H9 (cell line): ENCODE results near the gene MMD2. TPM values are rescaled to one million over a fixed set of nuclear protein-coding genes. Genes with fewer than 3 reads are reported as not detected.

ENCODE experiments used
- DNase-seq: peaks from one replicate; pipeline ENCODE4 v3.0.0-alpha.2; 2017
- H2AFZ ChIP-seq: one replicate; pipeline ENCODE4 v1.6.1; 2013; ENCODE audit warnings: mild to moderate bottlenecking, low read length, control low read depth, moderate library complexity
- H2AK5ac ChIP-seq: 2 replicates; pipeline ENCODE4 v1.6.1; 2013; ENCODE audit warnings: low read length, control low read depth, mixed read lengths; ENCODE audit not compliant: insufficient read length
- H2BK120ac ChIP-seq: one replicate; pipeline ENCODE4 v1.6.1; 2013; ENCODE audit warnings: low read depth, mild to moderate bottlenecking, low read length, control low read depth, inconsistent platforms; ENCODE audit not compliant: poor library complexity, severe bottlenecking
- H2BK12ac ChIP-seq: 2 replicates; pipeline ENCODE4 v1.6.1; 2013; ENCODE audit warnings: low read length, control low read depth, mixed read lengths, low read depth; ENCODE audit not compliant: insufficient read length
- H2BK15ac ChIP-seq: 2 replicates; pipeline ENCODE4 v1.6.1; 2013; ENCODE audit warnings: low read depth, low read length, control low read depth
- H2BK20ac ChIP-seq: one replicate; pipeline ENCODE4 v1.6.1; 2013; ENCODE audit warnings: low read depth, mild to moderate bottlenecking, low read length, control low read depth, inconsistent platforms; ENCODE audit not compliant: poor library complexity, severe bottlenecking
- H2BK5ac ChIP-seq: 2 replicates; pipeline ENCODE4 v1.6.1; 2013; ENCODE audit warnings: low read length, control low read depth, mixed read lengths; ENCODE audit not compliant: insufficient read length
- H3K14ac ChIP-seq: 2 replicates; pipeline ENCODE4 v1.6.1; 2013; ENCODE audit warnings: low read length, control low read depth; ENCODE audit not compliant: insufficient read depth
- H3K18ac ChIP-seq: 2 replicates; pipeline ENCODE4 v1.6.1; 2013; ENCODE audit warnings: low read depth, mild to moderate bottlenecking, mixed read lengths, low read length, control low read depth; ENCODE audit not compliant: insufficient read length
- H3K23ac ChIP-seq: 2 replicates; pipeline ENCODE4 v1.6.1; 2013; ENCODE audit warnings: low read length, control low read depth, mixed read lengths, low read depth; ENCODE audit not compliant: insufficient read length
- H3K23me2 ChIP-seq: 2 replicates; pipeline ENCODE4 v1.6.1; 2013; ENCODE audit warnings: low read depth, mild to moderate bottlenecking, mixed read lengths, low read length, control low read depth; ENCODE audit not compliant: insufficient read length, poor library complexity, severe bottlenecking
- H3K27ac ChIP-seq: 2 replicates; pipeline ENCODE4 v1.5.1; 2013; ENCODE audit warnings: low read length, control low read depth, mixed read lengths, low read depth; ENCODE audit not compliant: insufficient read length
- H3K27me3 ChIP-seq: 2 replicates; pipeline ENCODE4 v1.6.1; 2013; ENCODE audit warnings: low read length, control low read depth, inconsistent platforms; ENCODE audit not compliant: insufficient read depth
- H3K4ac ChIP-seq: 2 replicates; pipeline ENCODE4 v1.6.1; 2013; ENCODE audit warnings: low read depth, mild to moderate bottlenecking, control low read depth, inconsistent platforms, low read length, moderate library complexity
- H3K4me1 ChIP-seq: 2 replicates; pipeline ENCODE4 v1.6.1; 2013; ENCODE audit warnings: low read length, control low read depth, inconsistent platforms; ENCODE audit not compliant: insufficient read depth
- H3K4me2 ChIP-seq: 2 replicates; pipeline ENCODE4 v1.6.1; 2013; ENCODE audit warnings: low read length, control low read depth, mixed read lengths; ENCODE audit not compliant: insufficient read length, insufficient read depth
- H3K56ac ChIP-seq: 2 replicates; pipeline ENCODE4 v1.6.1; 2013; ENCODE audit warnings: low read depth, mild to moderate bottlenecking, mixed read lengths, low read length, control low read depth; ENCODE audit not compliant: insufficient read length
- H3K79me1 ChIP-seq: 2 replicates; pipeline ENCODE4 v1.6.1; 2013; ENCODE audit warnings: low read depth, mild to moderate bottlenecking, moderate library complexity, low read length, control low read depth, inconsistent platforms; ENCODE audit not compliant: insufficient read depth, poor library complexity, severe bottlenecking
- H3K79me2 ChIP-seq: 2 replicates; pipeline ENCODE4 v1.6.1; 2013; ENCODE audit warnings: low read length, control low read depth, inconsistent platforms; ENCODE audit not compliant: insufficient read depth
- H3K9ac ChIP-seq: 2 replicates; pipeline ENCODE4 v1.6.1; 2013; ENCODE audit warnings: low read length, control low read depth, mixed read lengths; ENCODE audit not compliant: insufficient read length; ENCODE audit errors: extremely low read depth
- H3K9me3 ChIP-seq: one replicate; pipeline ENCODE4 v1.6.1; 2013; ENCODE audit warnings: low read depth, low read length, inconsistent platforms; ENCODE audit not compliant: control insufficient read depth
- H3T11ph ChIP-seq: one replicate; pipeline ENCODE4 v1.6.1; 2013; ENCODE audit warnings: mild to moderate bottlenecking, low read length, control low read depth, inconsistent platforms
- H4K20me1 ChIP-seq: one replicate; pipeline ENCODE4 v1.6.1; 2013; ENCODE audit not compliant: control insufficient read depth, insufficient read length, insufficient read depth
- H4K5ac ChIP-seq: 2 replicates; pipeline ENCODE4 v1.6.1; 2013; ENCODE audit warnings: low read depth, mild to moderate bottlenecking, mixed read lengths, low read length, control low read depth; ENCODE audit not compliant: insufficient read length
- H4K8ac ChIP-seq: replicated peaks from 2 replicates; pipeline ENCODE4 v1.6.1; 2013; ENCODE audit warnings: low read length, control low read depth, mixed read lengths, low read depth; ENCODE audit not compliant: insufficient read length
- H4K91ac ChIP-seq: 2 replicates; pipeline ENCODE4 v1.6.1; 2013; ENCODE audit warnings: low read depth, mild to moderate bottlenecking, moderate library complexity, mixed read lengths, low read length, control low read depth; ENCODE audit not compliant: insufficient read length
- H3K27ac Mint-ChIP-seq, 3 experiments: 2 replicates in 2 of 3; 3 replicates in 1 of 3; pipeline ENCODE4 v1.8.0; 2020 to 2021; ENCODE audit warnings: mixed read lengths in 3 of 3, mild to moderate bottlenecking in 1 of 3, moderate library complexity in 1 of 3
- H3K27me3 Mint-ChIP-seq: 2 replicates; pipeline ENCODE4 v1.8.0; 2021; ENCODE audit warnings: low read depth, mild to moderate bottlenecking, moderate library complexity, mixed read lengths
- H3K36me3 Mint-ChIP-seq, 3 experiments: 2 replicates in 2 of 3; 3 replicates in 1 of 3; pipeline ENCODE4 v1.8.0; 2020 to 2021; ENCODE audit warnings: low read depth in 3 of 3, mixed read lengths in 3 of 3; ENCODE audit not compliant: insufficient read depth in 1 of 3
- H3K4me1 Mint-ChIP-seq, 2 experiments: 2 replicates each; pipeline ENCODE4 v1.8.0; 2020; ENCODE audit warnings: mixed read lengths in 2 of 2
- H3K4me3 Mint-ChIP-seq, 2 experiments: 2 replicates in 1 of 2; 3 replicates in 1 of 2; pipeline ENCODE4 v1.8.0; 2020 to 2021; ENCODE audit warnings: mild to moderate bottlenecking in 2 of 2, mixed read lengths in 2 of 2, moderate library complexity in 1 of 2
- H3K9me3 Mint-ChIP-seq, 2 experiments: 2 replicates in 1 of 2; 3 replicates in 1 of 2; pipeline ENCODE4 v1.8.0; 2020; ENCODE audit warnings: mild to moderate bottlenecking in 2 of 2, mixed read lengths in 2 of 2, moderate library complexity in 1 of 2
- CTCF ChIP-seq: fragments of 200-600 bp; sonication (generic); conservative IDR thresholded peaks from 3 replicates; pipeline ENCODE4 v1.8.0; 2021; ENCODE audit warnings: antibody characterized with exemption, mild to moderate bottlenecking
- WGBS: extraction: QIAGEN DNeasy Blood & Tissue Kit; methylation state at CpG from one replicate; pipeline ENCODE4 v1.1.7; 2013; ENCODE audit warnings: missing lambda C conversion rate, low lambda C conversion rate, mixed read lengths; ENCODE audit not compliant: insufficient read length; ENCODE audit errors: extremely low coverage; 5-methylcytosine and 5-hydroxymethylcytosine counted together
- total RNA-seq: library from RNA; stranded (reverse); gene quantifications from 2 replicates; pipeline ENCODE4 v1.2.1, GENCODE V29; 2021

Gene MMD2
- total RNA-seq, 1 experiment from 2014 or later: 0.20 TPM

GRCh38 chr7:4937411-4937810 is 21.6 kb downstream of the MMD2 start:
- Histone ChIP-seq H4K8ac (no peak overlapping the region), H3K79me1 (no peaks in the 10 kb centered on the region), H4K5ac (no peak overlapping the region), H3K4me1 (no peaks in the 10 kb centered on the region), H3K18ac (no peak overlapping the region), H3K14ac (no peak overlapping the region), H3K56ac (no peak overlapping the region), H3K27me3 (no peaks in the 10 kb centered on the region), H4K20me1 (no peaks in the 10 kb centered on the region), H2AK5ac (no peak overlapping the region), H2AFZ (no peak overlapping the region), H2BK12ac (no peak overlapping the region), H3K4ac (no peak overlapping the region), H3K9me3 (no peaks in the 10 kb centered on the region), H2BK20ac (no peak overlapping the region), H4K91ac (no peak overlapping the region), H2BK5ac (no peak overlapping the region), H3K79me2 (no peaks in the 10 kb centered on the region), H3T11ph (no peak overlapping the region), H3K27ac (no peak overlapping the region), H2BK15ac (no peak overlapping the region), H3K9ac (no peak overlapping the region), H2BK120ac (no peak overlapping the region), H3K23me2 (no peaks in the 10 kb centered on the region), H3K23ac (no peak overlapping the region), H3K4me2 (no peak overlapping the region)
- Mint-ChIP-seq H3K36me3 (no peaks in the 10 kb centered on the region), H3K4me1 (peaks cover 4 to 5% of the 10 kb centered on the region in 2 experiments), H3K27me3 (peaks cover 2% of the 10 kb centered on the region; the same call in 1 of the 2 replicates), H3K4me3 (no peak overlapping the region; a peak in 1 of 5 replicates), H3K27ac (no peak overlapping the region), H3K9me3 (no peaks in the 10 kb centered on the region; a peak in 1 of 5 replicates)
- no peak for TF ChIP-seq CTCF
- no CpG with 5 or more reads among the region's 7 CpGs for WGBS
- no peak for DNase-seq
